ENCODE data around the gene ATG7.

GRCh38 chr3:11467875-11468274 is 195.7 kb downstream of the ATG7 start:
- TF ChIP-seq CTCF (IDR thresholded peaks at IDR 0.05; ENCODE audit: insufficient read depth, low read length, poor library complexity, severe bottlenecking) (no peak), EZH2phosphoT487 (conservative IDR thresholded peaks at IDR 0.05; ENCODE audit: low read length) (no peak)

Measured in SU-DHL-6 (cell line).